SU-DHL-6 (cell line): ENCODE data around the gene TSNAX.
"Not testable (repeated sequence)": the region's sequence is repeated elsewhere in the genome, so short reads cannot be mapped to it uniquely, and the experiment has no call there.

Source experiments
- H2AFZ ChIP-seq: fragments of 200-600 bp; sonication (generic); 2 replicates; pipeline ENCODE4 v1.6.1; 2014; ENCODE audit warnings: low read depth, mild to moderate bottlenecking, moderate library complexity, mixed read lengths, antibody characterized with exemption, low read length; ENCODE audit not compliant: severe bottlenecking
- H3F3A ChIP-seq: fragments of 200-600 bp; shearing (Covaris generic); 2 replicates; pipeline ENCODE4 v1.6.0; 2016; ENCODE audit warnings: antibody characterized with exemption, mild to moderate bottlenecking; ENCODE audit not compliant: insufficient read depth
- H3K27ac ChIP-seq: fragments of 200-600 bp; sonication (generic); 2 replicates; pipeline ENCODE4 v1.5.1; 2016; ENCODE audit warnings: low read depth, mild to moderate bottlenecking, low read length, moderate library complexity, mixed read lengths
- H3K27me3 ChIP-seq: fragments of 200-600 bp; sonication (generic), shearing (Covaris generic); 2 replicates; pipeline ENCODE4 v1.6.0; 2014; ENCODE audit warnings: mild to moderate bottlenecking, low read length
- H3K36me3 ChIP-seq: fragments of 200-600 bp; sonication (generic); 2 replicates; pipeline ENCODE4 v1.6.1; 2014; ENCODE audit warnings: mild to moderate bottlenecking, low read length, mixed read lengths
- H3K4me2 ChIP-seq: fragments of 300-600, 200-600 bp; shearing (Covaris generic), sonication (generic); 2 replicates; pipeline ENCODE4 v1.6.0; 2014; ENCODE audit warnings: low read length, low read depth, mild to moderate bottlenecking; ENCODE audit not compliant: poor library complexity, severe bottlenecking
- H3K4me3 ChIP-seq: fragments of 200-600 bp; sonication (generic); 2 replicates; pipeline ENCODE4 v1.5.1; 2014; ENCODE audit warnings: antibody characterized with exemption, low read length, mild to moderate bottlenecking, mixed read lengths; ENCODE audit not compliant: insufficient read depth, poor library complexity, severe bottlenecking
- H3K79me2 ChIP-seq: fragments of 200-600 bp; sonication (generic); 2 replicates; pipeline ENCODE4 v1.6.1; 2014; ENCODE audit warnings: mild to moderate bottlenecking, low read length, moderate library complexity; ENCODE audit not compliant: insufficient read depth
- H3K9ac ChIP-seq: fragments of 200-600 bp; sonication (generic); 2 replicates; pipeline ENCODE4 v1.7.0; 2014; ENCODE audit warnings: mild to moderate bottlenecking, low read length
- H3K9me2 ChIP-seq: fragments of 200-600 bp; sonication (generic); replicated peaks from 2 replicates; pipeline ENCODE4 v1.6.1; 2014; ENCODE audit warnings: low read length; ENCODE audit not compliant: insufficient read depth
- H3K9me3 ChIP-seq: fragments of 200-600 bp; sonication (generic); 2 replicates; pipeline ENCODE4 v1.6.1; 2014; ENCODE audit warnings: low read length, mixed read lengths; ENCODE audit not compliant: insufficient read depth
- H4K20me1 ChIP-seq: fragments of 200-600 bp; sonication (generic); 2 replicates; pipeline ENCODE4 v1.6.1; 2014; ENCODE audit warnings: low read depth, mild to moderate bottlenecking, antibody characterized with exemption, low read length, moderate library complexity, mixed read lengths
- CTCF ChIP-seq: fragments of 200-600 bp; sonication (generic); IDR thresholded peaks from one replicate; pipeline ENCODE4 v1.5.1; 2017; ENCODE audit warnings: antibody characterized with exemption, mild to moderate bottlenecking, low read length, moderate library complexity; ENCODE audit not compliant: insufficient read depth, poor library complexity, severe bottlenecking
- EZH2phosphoT487 ChIP-seq: fragments of 200-600 bp; sonication (generic), shearing (Covaris generic); conservative IDR thresholded peaks from 2 replicates; pipeline ENCODE4 v1.6.1; 2018; ENCODE audit warnings: mild to moderate bottlenecking, antibody characterized with exemption, low read length, moderate library complexity, mixed read lengths

The TSNAX gene

GRCh38 chr1:231497629-231498152 is 30.8 kb upstream of the TSNAX start:
- no peak overlapping the region for H3K27ac ChIP-seq
- TF ChIP-seq CTCF (no peak), EZH2phosphoT487 (no peak)
- no peak overlapping the region for H2AFZ ChIP-seq

GRCh38 chr1:231499148-231499763 is 29.2 kb upstream of the TSNAX start:
- Histone ChIP-seq H3K27ac (no peak overlapping the region), H3K9ac (no peak overlapping the region), H3K9me2 (no peaks in the 10 kb centered on the region), H4K20me1 (no peaks in the 10 kb centered on the region), H3K79me2 (no peaks in the 10 kb centered on the region), H3K4me2 (no peak overlapping the region), H3F3A (no peaks in the 10 kb centered on the region), H2AFZ (no peak overlapping the region), H3K36me3 (no peaks in the 10 kb centered on the region), H3K9me3 (peaks cover 14% of the 10 kb centered on the region; the same call in 1 of the 2 replicates), H3K4me3 (no peak overlapping the region), H3K27me3 (no peaks in the 10 kb centered on the region)
- TF ChIP-seq CTCF (no peak), EZH2phosphoT487 (no peak)

More at GRCh38 chr1:231497629-231498152, 30.8 kb upstream of the TSNAX start:
- H3K4me2 ChIP-seq, result no peak overlapping the region
- no peak overlapping the region for H3K4me3 ChIP-seq
- H3K9me3 ChIP-seq, result peaks cover 14% of the 10 kb centered on the region; the same call in 1 of the 2 replicates
- H3K9ac ChIP-seq, result no peak overlapping the region
- no peaks in the 10 kb centered on the region for H4K20me1 ChIP-seq
- H3F3A ChIP-seq, result no peaks in the 10 kb centered on the region
- no peaks in the 10 kb centered on the region for H3K36me3 ChIP-seq
- H3K27me3 ChIP-seq, result no peaks in the 10 kb centered on the region
- H3K79me2 ChIP-seq, result no peaks in the 10 kb centered on the region
- no peaks in the 10 kb centered on the region for H3K9me2 ChIP-seq

- Histone ChIP-seq H3K9me3 (peaks cover 14% of the 10 kb centered on the region; the same call in 1 of the 2 replicates), H3K9me2 (no peaks in the 10 kb centered on the region)
These were observed 27.8 kb upstream of the TSNAX start for GRCh38 chr1:231500666-231501065.

GRCh38 chr1:231503168-231503567 is 25.3 kb upstream of the TSNAX start:
- not testable (repeated sequence) for H3K9me2 ChIP-seq, H3K36me3 ChIP-seq, H3K4me3 ChIP-seq, H2AFZ ChIP-seq, H3K79me2 ChIP-seq, H4K20me1 ChIP-seq, H3K27me3 ChIP-seq, H3K4me2 ChIP-seq, H3K27ac ChIP-seq, H3K9ac ChIP-seq, H3F3A ChIP-seq
- H3K9me3 ChIP-seq, result peaks cover 14% of the 10 kb centered on the region; the same call in 1 of the 2 replicates

More at GRCh38 chr1:231500666-231501065, 27.8 kb upstream of the TSNAX start:
- Histone ChIP-seq H2AFZ (no peak overlapping the region), H3K4me3 (no peak overlapping the region), H3F3A (no peaks in the 10 kb centered on the region), H3K27ac (no peak overlapping the region), H3K36me3 (no peaks in the 10 kb centered on the region), H3K79me2 (no peaks in the 10 kb centered on the region), H3K4me2 (no peak overlapping the region), H3K27me3 (no peaks in the 10 kb centered on the region), H3K9ac (no peak overlapping the region), H4K20me1 (no peaks in the 10 kb centered on the region)
- no peak for TF ChIP-seq CTCF
- no peak for TF ChIP-seq EZH2phosphoT487
